IMR-90 (cell line): ENCODE data around the gene YPEL3. TPM values are rescaled to one million over a fixed set of nuclear protein-coding genes. Genes with fewer than 3 reads are reported as not detected.

Experiments used
- ATAC-seq: fragments of 200-7000 bp; cut with Tn5 transposase; 2 replicates; pipeline ENCODE4 v1.9.1; 2020; ENCODE audit warnings: low read depth, mild to moderate bottlenecking, moderate library complexity
- Bru-seq: library from RNA; stranded (reverse); fragments of 400-500 nt; gene quantifications from one replicate; lab custom pipeline; 2021; lab: Mats Ljungman, UMichigan
- BruChase-seq, 2 experiments: library from RNA; stranded (reverse); fragments of 400-500 nt; gene quantifications; one replicate each; lab custom pipeline; 2021; lab: Mats Ljungman, UMichigan
- BruUV-seq: library from RNA; stranded (reverse); fragments of 400-500 nt; replicated peaks from 2 replicates; lab custom pipeline; 2021; lab: Mats Ljungman, UMichigan
- CTCF ChIA-PET: fragments of 300-600 bp; formaldehyde crosslinking; extraction: SDS; loops from one replicate; lab custom pipeline; 2021; ENCODE audit warnings: antibody characterized with exemption; lab: Yijun Ruan, JAX
- POLR2A ChIA-PET: fragments of 300-600 bp; sonication (Branson Sonifier 250); formaldehyde crosslinking; loops from one replicate; lab custom pipeline; 2022; ENCODE audit warnings: antibody characterized with exemption; ENCODE audit not compliant: unreplicated experiment; lab: Charles Lee
- DNase-seq: peaks from one replicate; pipeline ENCODE4 v3.0.0; 2013
- H2AFZ ChIP-seq: replicated peaks from 2 replicates; pipeline ENCODE3; 2013; ENCODE audit warnings: low read length, mild to moderate bottlenecking; ENCODE audit not compliant: poor library complexity
- H2AK5ac ChIP-seq: 2 replicates; pipeline ENCODE4 v1.6.1; 2013; ENCODE audit warnings: low read depth, low read length, inconsistent platforms
- H2AK9ac ChIP-seq: replicated peaks from 2 replicates; pipeline ENCODE3; 2013; ENCODE audit warnings: mild to moderate bottlenecking, low read depth, low read length, moderate library complexity; ENCODE audit not compliant: poor library complexity
- H2BK120ac ChIP-seq: 2 replicates; pipeline ENCODE4 v1.6.1; 2013; ENCODE audit warnings: low read depth, low read length, inconsistent platforms
- H2BK15ac ChIP-seq: 3 replicates; pipeline ENCODE4 v1.6.1; 2013; ENCODE audit warnings: low read depth, low read length, inconsistent platforms
- H2BK20ac ChIP-seq: 2 replicates; pipeline ENCODE4 v1.6.1; 2013; ENCODE audit warnings: low read depth, mild to moderate bottlenecking, inconsistent platforms, low read length, moderate library complexity
- H2BK5ac ChIP-seq: 2 replicates; pipeline ENCODE4 v1.6.1; 2013; ENCODE audit warnings: mild to moderate bottlenecking, low read depth, low read length, inconsistent platforms; ENCODE audit not compliant: poor library complexity, severe bottlenecking
- H3K14ac ChIP-seq: replicated peaks from 2 replicates; pipeline ENCODE4 v1.6.1; 2013; ENCODE audit warnings: low read depth, low read length, inconsistent platforms
- H3K18ac ChIP-seq: 2 replicates; pipeline ENCODE4 v1.6.1; 2013; ENCODE audit warnings: low read depth, low read length, control low read depth
- H3K23ac ChIP-seq: 2 replicates; pipeline ENCODE4 v1.6.1; 2013; ENCODE audit warnings: low read depth, low read length, inconsistent platforms
- H3K27ac ChIP-seq: 2 replicates; pipeline ENCODE4 v1.5.1; 2013; ENCODE audit warnings: mild to moderate bottlenecking, control low read depth, low read length; ENCODE audit not compliant: insufficient read depth
- H3K27me3 ChIP-seq: 2 replicates; pipeline ENCODE4 v1.6.1; 2013; ENCODE audit warnings: low read length; ENCODE audit not compliant: control insufficient read depth, insufficient read depth
- H3K36me3 ChIP-seq: 2 replicates; pipeline ENCODE4 v1.6.1; 2013; ENCODE audit warnings: low read length, mixed read lengths; ENCODE audit not compliant: control insufficient read depth, insufficient read depth
- H3K4ac ChIP-seq: 2 replicates; pipeline ENCODE4 v1.6.1; 2013; ENCODE audit warnings: low read depth, low read length, inconsistent platforms
- H3K4me1 ChIP-seq: 2 replicates; pipeline ENCODE4 v1.6.1; 2013; ENCODE audit warnings: low read length, mixed read lengths; ENCODE audit not compliant: control insufficient read depth, insufficient read depth
- H3K4me2 ChIP-seq: 2 replicates; pipeline ENCODE4 v1.6.1; 2013; ENCODE audit warnings: low read depth, mild to moderate bottlenecking, control low read depth, low read length, moderate library complexity
- H3K4me3 ChIP-seq: 2 replicates; pipeline ENCODE4 v1.5.1; 2013; ENCODE audit warnings: low read depth, mild to moderate bottlenecking, control low read depth, low read length, moderate library complexity; ENCODE audit not compliant: insufficient read depth
- H3K56ac ChIP-seq: 2 replicates; pipeline ENCODE4 v1.6.1; 2013; ENCODE audit warnings: low read length, inconsistent platforms; ENCODE audit not compliant: insufficient read depth; ENCODE audit errors: extremely low read depth
- H3K79me1 ChIP-seq, 2 experiments: 2 replicates each; pipeline ENCODE4 v1.6.1; 2013; ENCODE audit warnings: low read length in 2 of 2, inconsistent platforms in 1 of 2, low read depth in 1 of 2
- H3K9ac ChIP-seq: 2 replicates; pipeline ENCODE4 v1.6.1; 2013; ENCODE audit warnings: low read depth, low read length, control low read depth
- H3K9me1 ChIP-seq: 2 replicates; pipeline ENCODE4 v1.6.1; 2013; ENCODE audit warnings: low read length, inconsistent platforms; ENCODE audit not compliant: insufficient read depth
- H3K9me3 ChIP-seq: 2 replicates; pipeline ENCODE4 v1.6.1; 2013; ENCODE audit warnings: low read length; ENCODE audit not compliant: control insufficient read depth, insufficient read depth
- H4K20me1 ChIP-seq: 2 replicates; pipeline ENCODE4 v1.6.1; 2013; ENCODE audit warnings: low read length, inconsistent platforms; ENCODE audit not compliant: insufficient read depth
- H4K5ac ChIP-seq: 2 replicates; pipeline ENCODE4 v1.6.1; 2013; ENCODE audit warnings: mild to moderate bottlenecking, low read depth, low read length, control low read depth
- H4K8ac ChIP-seq, 2 experiments: 2 replicates each; pipeline ENCODE4 v1.6.1; 2013; ENCODE audit warnings: low read depth in 2 of 2, low read length in 2 of 2, control low read depth in 1 of 2, inconsistent platforms in 1 of 2
- H4K91ac ChIP-seq: 2 replicates; pipeline ENCODE4 v1.6.1; 2013; ENCODE audit warnings: low read depth, low read length, inconsistent platforms; ENCODE audit not compliant: insufficient read depth
- CHD1 ChIP-seq: IDR thresholded peaks from 2 replicates; pipeline ENCODE4 v1.6.1; 2012; ENCODE audit warnings: low read depth, low read length, improper control_type of control experiment
- MAZ ChIP-seq: IDR thresholded peaks from 2 replicates; pipeline ENCODE4 v1.6.1; 2012; ENCODE audit warnings: low read depth, mild to moderate bottlenecking, low read length, improper control_type of control experiment, moderate library complexity, borderline replicate concordance
- MXI1 ChIP-seq: IDR thresholded peaks from 2 replicates; pipeline ENCODE4 v1.6.1; 2012; ENCODE audit warnings: low read depth, mild to moderate bottlenecking, low read length, moderate library complexity, borderline replicate concordance
- RCOR1 ChIP-seq: IDR thresholded peaks from 2 replicates; pipeline ENCODE4 v1.6.1; 2012; ENCODE audit warnings: mild to moderate bottlenecking, low read length, improper control_type of control experiment; ENCODE audit not compliant: insufficient replicate concordance
- USF2 ChIP-seq: fragments of 150-350 bp; IDR thresholded peaks from 2 replicates; pipeline ENCODE4 v1.6.1; 2017; ENCODE audit warnings: mild to moderate bottlenecking, antibody characterized with exemption, low read length, low read depth
- WGBS, 2 experiments: methylation state at CpG; one replicate each; pipeline versions ENCODE4 v1.1.5 to v1.1.7; 2013; ENCODE audit warnings: missing lambda C conversion rate in 2 of 2; ENCODE audit not compliant: insufficient read length in 1 of 2; ENCODE audit errors: extremely low coverage in 2 of 2; 5-methylcytosine and 5-hydroxymethylcytosine counted together
- dilution Hi-C: fragments of 300-500 bp; cut with HindIII; formaldehyde crosslinking; loops from one replicate; pipeline ENCODE4 v1.14.3; 2018; ENCODE audit warnings: low sequenced_read_pairs; ENCODE audit not compliant: unreplicated experiment
- in situ Hi-C: fragments of 300-500 bp; cut with MboI; formaldehyde crosslinking; loops from 3 replicates; pipeline ENCODE4 v1.14.3; 2019; ENCODE audit warnings: low sequenced_read_pairs, inconsistent platforms, mixed read lengths
- intact Hi-C: fragments of 100-400 bp; cut with micrococcal nuclease; formaldehyde crosslinking; loops from 2 replicates; pipeline ENCODE4 v1.10.0; 2022
- long read RNA-seq: library from polyadenylated mRNA; unstranded; transcript quantifications from one replicate; pipeline ENCODE4 v2.0.0, GENCODE V29; 2021; ENCODE audit not compliant: unreplicated experiment
- polyA plus RNA-seq, 3 experiments: library from polyadenylated mRNA; depleted of rRNA; stranded (reverse); fragments of >200 nt; gene quantifications; 2 replicates each; pipeline ENCODE4 v1.2.3, GENCODE V29; 2012; ENCODE audit warnings: low replicate concordance in 1 of 3
- total RNA-seq: library from RNA; depleted of rRNA; stranded (reverse); fragments of >200 nt; gene quantifications from 2 replicates; pipeline ENCODE4 v1.2.3, GENCODE V29; 2012; rRNA removed

The YPEL3 gene
- 1.1 and 3.1 TPM in 2 replicates for total RNA-seq
- polyA plus RNA-seq (2012; rRNA removed), result 25.6 and 33.3 TPM in 2 replicates
- polyA plus RNA-seq (2012; cell fraction: cytosol; rRNA removed), result 34.8 and 76.0 TPM in 2 replicates
- 93.1 and 115 TPM in 2 replicates for polyA plus RNA-seq (2012; cell fraction: nucleus; rRNA removed; ENCODE audit: low replicate concordance)
- Bru-seq, nascent RNA, result percentile 49 among the genes with signal in this experiment
- percentile 70 among the genes with signal in this experiment for BruChase-seq, experiment 1, labeled RNA remaining after a 6-hour chase
- BruChase-seq, experiment 2, labeled RNA remaining after a 2-hour chase, result percentile 59 among the genes with signal in this experiment
- long read RNA-seq, transcript YPEL3-201 (5 exons, 935 nt), result major isoform, 12 of 24 reads
- long read RNA-seq, partial matches to known transcripts, result 2 of 24 reads
- long read RNA-seq, other reads (novel, unspliced or antisense), result 6 of 24 reads

- Histone ChIP-seq H4K5ac (peak within 1 kb of the TSS; percentile 99), H3K4me3 (peak within 1 kb of the TSS; percentile 54), H3K4ac (peak within 1 kb of the TSS; percentile 77), H2BK5ac (peak within 1 kb of the TSS; percentile 76), H2BK20ac (peak within 1 kb of the TSS; percentile 20; the same call in 1 of the 2 replicates), H2BK120ac (peak within 1 kb of the TSS; percentile 61), H3K27ac (peak within 1 kb of the TSS; percentile 91), H3K4me1 (peaks cover 13% of the 10 kb centered on the region), H4K8ac (peak within 1 kb of the TSS; percentile 96 to 100), H3K9me3 (peaks cover 11% of the 10 kb centered on the region), H3K79me1 (peaks cover 0 to 18% of the 10 kb centered on the region in 2 experiments; a peak in 2 of 4 replicates), H4K20me1 (no peaks in the 10 kb centered on the region), H2AK9ac (peak within 1 kb of the TSS; percentile 98), H3K18ac (peak within 1 kb of the TSS; percentile 73), H2BK15ac (peak within 1 kb of the TSS; percentile 76; the same call in 1 of the 3 replicates), H3K14ac (peak within 1 kb of the TSS; percentile 50), H3K4me2 (peak within 1 kb of the TSS; percentile 96), H2AK5ac (peak within 1 kb of the TSS; percentile 86), H3K9me1 (no peaks in the 10 kb centered on the region), H4K91ac (peak within 1 kb of the TSS; percentile 95), H3K56ac (peak within 1 kb of the TSS; percentile 66; the same call in 1 of the 2 replicates), H3K27me3 (no peaks in the 10 kb centered on the region), H3K9ac (peak within 1 kb of the TSS; percentile 85), H2AFZ (peak within 1 kb of the TSS; percentile 98), H3K23ac (peak within 1 kb of the TSS; percentile 38; the same call in 1 of the 2 replicates), H3K36me3 (peaks cover 6% of the 10 kb centered on the region)
- 26% methylated on average over 37 of the region's 77 CpGs; no CpG with 5 or more reads in 1 of the 2 experiments for WGBS, 2 experiments
- no TSS peak for BruUV-seq
- intact Hi-C loops (loop anchor here (10.0 kb wide), 1 partner anchor 309 kb away; the partner anchor contains the start of gene ZNF771), in situ Hi-C loops (loop anchor here (5.0 kb wide), 1 partner anchor 56 kb away; no protein-coding TSS in a partner anchor), dilution Hi-C loops (no loop called here)
- TF ChIP-seq CHD1, result no peak
- peak; percentile 22; the same call in 1 of the 2 replicates for TF ChIP-seq MXI1
- peak; percentile 67 for TF ChIP-seq MAZ
- peak; percentile 22; the same call in 1 of the 2 replicates for TF ChIP-seq USF2
- TF ChIP-seq RCOR1, result no peak
- peak; percentile 86 for DNase-seq
- ChIA-PET POLR2A (no interaction called here), CTCF (interaction anchor here (0.6 kb wide), 1 partner anchor 844 kb away, joined by 5 read pairs; no protein-coding TSS in a partner anchor)
- ATAC-seq, result peak; percentile 84
Measured at GRCh38 chr16:30096105-30096861, at the start of gene YPEL3. YPEL3 (minus strand) TSS chr16:30096213; CDS start chr16:30095482, 731 bp downstream.
